22Rv1 (cell line): Measurements from ENCODE around the gene IL1F10.

Experiments
- CTCF ChIP-seq: fragments of 450-650 bp; IDR thresholded peaks from 2 replicates; pipeline ENCODE4 v1.5.1; 2017; ENCODE audit warnings: mild to moderate bottlenecking
- ZFX ChIP-seq: fragments of 450-650 bp; IDR thresholded peaks from 2 replicates; pipeline ENCODE4 v1.6.1; 2017; ENCODE audit warnings: antibody characterized with exemption, borderline replicate concordance

GRCh38 chr2:113041871-113042270 lies 25.9 kb upstream of the IL1F10 start:
- TF ChIP-seq CTCF (peak; percentile 56), ZFX (no peak)
